Measurements from ENCODE around the gene MAP3K9. TPM values are rescaled to one million over a fixed set of nuclear protein-coding genes. Genes with fewer than 3 reads are reported as not detected.

MAP3K9 gene
- total RNA-seq, 1 donor from 2014 or later, result 0.96 TPM

DNA sequence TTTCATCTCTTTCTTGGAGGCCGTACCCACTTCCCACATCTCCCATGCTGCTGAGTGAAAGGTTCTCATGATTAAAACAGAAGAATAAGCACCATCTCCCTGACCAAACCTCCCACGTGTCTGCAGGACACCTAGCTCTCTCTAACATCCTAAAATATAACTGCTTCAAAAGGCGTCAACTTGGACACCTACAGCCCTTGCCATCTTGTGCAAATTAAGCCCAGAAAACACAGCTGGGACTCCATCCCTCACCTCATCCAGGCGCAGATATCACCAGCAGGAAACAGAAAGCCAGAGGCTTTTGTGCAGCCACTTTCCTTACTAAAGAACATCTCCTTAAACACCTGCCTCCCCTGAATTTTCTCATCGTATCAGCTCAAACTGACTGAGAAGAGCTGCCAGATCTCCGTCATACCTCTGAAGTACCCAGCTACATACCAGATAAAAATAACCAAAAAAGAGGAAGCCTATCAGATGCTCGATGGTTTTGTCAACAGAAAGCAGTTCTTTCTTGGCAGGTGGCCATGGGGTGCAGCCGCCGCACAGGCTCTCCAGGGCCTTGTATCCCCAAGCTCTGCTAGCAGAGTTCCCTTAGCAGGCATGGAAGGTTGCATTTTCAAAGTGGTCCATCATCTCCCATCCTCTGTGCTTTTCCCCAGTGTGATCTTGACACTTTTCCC is 28.8 kb downstream of the MAP3K9 start:
- H3K36me3 ChIP-seq, result no peaks in the 10 kb centered on the region
- no peak for DNase-seq (ENCODE audit: low spot score in 2 of 2)
- H3K9me3 ChIP-seq, result no peaks in the 10 kb centered on the region

DNA sequence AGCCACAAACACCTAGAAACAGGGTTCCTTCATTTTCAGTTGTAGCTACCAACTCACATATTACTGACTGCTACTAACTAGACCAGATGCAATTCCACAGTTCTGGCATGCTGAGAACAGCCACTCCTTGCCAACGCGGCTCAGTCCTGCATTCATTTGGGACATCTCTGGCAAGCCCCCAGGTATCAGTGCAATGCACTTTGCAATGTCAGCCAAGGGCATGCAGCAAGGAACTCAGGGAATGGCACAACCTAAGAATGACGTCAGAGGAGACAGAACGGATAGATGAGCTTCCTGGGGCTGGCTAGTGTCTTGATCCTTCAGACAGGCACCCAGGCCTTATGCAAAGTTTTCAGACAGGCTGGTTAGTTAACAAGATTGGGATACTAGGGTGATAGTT is 29.6 kb downstream of the MAP3K9 start:
- no peak overlapping the region for H3K27ac ChIP-seq
- H3K36me3 ChIP-seq, result no peaks in the 10 kb centered on the region
- intact Hi-C loops (cut with DNase I), result no loop called here
- H3K4me3 ChIP-seq, result no peak overlapping the region
- TF ChIP-seq, protein P1, sequence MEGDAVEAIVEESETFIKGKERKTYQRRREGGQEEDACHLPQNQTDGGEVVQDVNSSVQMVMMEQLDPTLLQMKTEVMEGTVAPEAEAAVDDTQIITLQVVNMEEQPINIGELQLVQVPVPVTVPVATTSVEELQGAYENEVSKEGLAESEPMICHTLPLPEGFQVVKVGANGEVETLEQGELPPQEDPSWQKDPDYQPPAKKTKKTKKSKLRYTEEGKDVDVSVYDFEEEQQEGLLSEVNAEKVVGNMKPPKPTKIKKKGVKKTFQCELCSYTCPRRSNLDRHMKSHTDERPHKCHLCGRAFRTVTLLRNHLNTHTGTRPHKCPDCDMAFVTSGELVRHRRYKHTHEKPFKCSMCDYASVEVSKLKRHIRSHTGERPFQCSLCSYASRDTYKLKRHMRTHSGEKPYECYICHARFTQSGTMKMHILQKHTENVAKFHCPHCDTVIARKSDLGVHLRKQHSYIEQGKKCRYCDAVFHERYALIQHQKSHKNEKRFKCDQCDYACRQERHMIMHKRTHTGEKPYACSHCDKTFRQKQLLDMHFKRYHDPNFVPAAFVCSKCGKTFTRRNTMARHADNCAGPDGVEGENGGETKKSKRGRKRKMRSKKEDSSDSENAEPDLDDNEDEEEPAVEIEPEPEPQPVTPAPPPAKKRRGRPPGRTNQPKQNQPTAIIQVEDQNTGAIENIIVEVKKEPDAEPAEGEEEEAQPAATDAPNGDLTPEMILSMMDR (IDR thresholded peaks at IDR 0.05), result no peak
- H3K27me3 ChIP-seq, result no peaks in the 10 kb centered on the region
- no peaks in the 10 kb centered on the region for H3K4me1 ChIP-seq
- no peak for DNase-seq (ENCODE audit: low spot score in 2 of 2)
- no peaks in the 10 kb centered on the region for H3K9me3 ChIP-seq

More for the DNA sequence above, 28.8 kb downstream of the MAP3K9 start:
- TF ChIP-seq, protein P1 (IDR thresholded peaks at IDR 0.05), result no peak
- Histone ChIP-seq H3K27me3 (no peaks in the 10 kb centered on the region), H3K27ac (no peak overlapping the region), H3K4me3 (no peak overlapping the region), H3K4me1 (no peaks in the 10 kb centered on the region)
- intact Hi-C loops (cut with DNase I), result no loop called here

DNA sequence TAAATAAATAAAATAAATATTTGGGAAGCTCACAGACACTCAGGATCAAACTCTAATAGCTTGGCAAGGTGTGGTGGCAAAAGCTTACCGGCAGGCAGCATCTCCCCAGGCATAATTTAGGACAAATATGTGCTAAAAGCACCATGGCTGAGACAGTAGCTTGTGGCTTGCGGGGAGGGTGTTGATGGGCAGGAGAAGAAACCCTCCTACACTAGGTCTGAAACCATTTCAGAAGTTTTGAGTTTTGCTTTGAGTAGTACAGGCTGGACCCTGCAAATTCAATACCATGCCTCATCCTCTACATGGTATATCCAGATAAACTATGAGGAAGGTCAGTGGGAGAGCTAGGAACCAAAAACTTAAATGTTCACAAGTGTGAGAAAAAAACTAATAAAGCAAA is 33.1 kb downstream of the MAP3K9 start:
- H3K27ac ChIP-seq, result no peak overlapping the region
- H3K4me1 ChIP-seq, result no peaks in the 10 kb centered on the region
- DNase-seq (ENCODE audit: low spot score in 2 of 2), result no peak
- H3K9me3 ChIP-seq, result no peaks in the 10 kb centered on the region
- H3K4me3 ChIP-seq, result no peak overlapping the region
- H3K36me3 ChIP-seq, result no peaks in the 10 kb centered on the region
- TF ChIP-seq, protein P1 (IDR thresholded peaks at IDR 0.05), result no peak
- no peaks in the 10 kb centered on the region for H3K27me3 ChIP-seq
- intact Hi-C loops (cut with DNase I), result no loop called here

DNA sequence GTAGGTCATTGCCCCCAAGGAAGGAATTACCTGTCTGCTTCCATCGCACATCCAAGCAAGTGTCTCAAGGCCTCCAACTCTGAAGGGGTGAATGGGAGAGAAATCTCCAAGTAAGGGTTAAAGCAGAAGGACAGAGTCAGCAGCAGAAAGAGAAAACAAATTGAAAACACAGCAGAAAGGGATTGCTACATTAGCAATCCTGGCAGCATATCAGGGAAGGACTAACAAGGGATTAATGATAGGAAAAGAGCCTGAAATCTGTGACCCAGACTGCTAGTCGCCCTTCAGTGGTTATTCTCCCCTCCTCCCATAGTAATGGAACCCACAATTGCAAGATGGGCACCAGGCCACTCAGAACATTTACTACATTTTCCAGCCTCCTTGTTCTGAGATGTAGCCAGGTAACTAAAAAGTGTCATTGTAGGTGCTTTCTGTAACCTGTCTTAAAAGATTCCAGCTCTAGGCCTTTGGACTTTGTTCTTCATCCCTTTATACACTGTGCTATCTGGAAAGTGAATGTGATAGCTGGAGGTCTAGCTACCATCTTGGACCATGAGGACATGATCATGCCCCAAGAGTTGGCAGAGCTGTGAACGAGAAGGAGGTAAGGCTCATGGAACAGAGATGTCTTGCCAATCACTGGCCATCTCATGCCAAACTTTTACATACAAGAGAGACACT is 36.0 kb downstream of the MAP3K9 start:
- DNase-seq (ENCODE audit: low spot score in 2 of 2), result no peak
- Histone ChIP-seq H3K9me3 (no peaks in the 10 kb centered on the region), H3K36me3 (no peaks in the 10 kb centered on the region), H3K4me3 (no peak overlapping the region), H3K4me1 (no peaks in the 10 kb centered on the region), H3K27ac (no peak overlapping the region), H3K27me3 (no peaks in the 10 kb centered on the region)
- intact Hi-C loops (cut with DNase I), result no loop called here
- TF ChIP-seq, protein P1 (IDR thresholded peaks at IDR 0.05), result no peak

DNA sequence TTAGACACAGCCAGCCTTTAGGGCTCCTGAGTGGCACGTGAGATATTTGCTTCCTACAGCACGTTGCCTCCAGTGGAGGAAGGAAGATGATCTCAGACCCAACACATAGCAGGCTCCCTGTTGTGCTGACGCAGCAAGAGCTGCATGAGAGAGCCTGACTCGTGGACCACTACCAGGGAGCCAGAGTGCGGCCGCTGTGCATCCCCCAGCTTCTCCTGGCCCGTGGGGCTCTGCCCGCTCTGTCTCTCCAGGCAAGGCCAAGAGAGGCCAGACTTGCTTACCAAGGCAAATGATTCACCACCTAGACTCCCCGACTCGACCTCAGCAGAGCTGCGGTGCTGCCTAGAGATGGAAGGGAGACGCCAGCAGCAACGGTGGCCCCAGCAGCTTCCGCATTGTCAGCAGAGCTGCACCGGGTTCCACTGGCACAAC is 37.5 kb downstream of the MAP3K9 start:
- H3K36me3 ChIP-seq, result no peaks in the 10 kb centered on the region
- TF ChIP-seq, protein P1 (IDR thresholded peaks at IDR 0.05), result no peak
- DNase-seq (ENCODE audit: low spot score in 2 of 2), result no peak

More for the DNA sequence above, 37.5 kb downstream of the MAP3K9 start:
- Histone ChIP-seq H3K4me1 (no peaks in the 10 kb centered on the region), H3K4me3 (no peak overlapping the region), H3K27me3 (no peaks in the 10 kb centered on the region), H3K27ac (no peak overlapping the region), H3K9me3 (no peaks in the 10 kb centered on the region)
- intact Hi-C loops (cut with DNase I), result no loop called here

All from ascending aorta (tissue), 2 donors.